DLD1 (cell line): ENCODE data around the gene BAZ2B.

ENCODE experiments used
- in situ Hi-C: cut with HindIII; loops from 2 replicates; pipeline ENCODE4 v1.10.0; 2017; ENCODE audit warnings: low sequenced_read_pairs

The BAZ2B gene

DNA sequence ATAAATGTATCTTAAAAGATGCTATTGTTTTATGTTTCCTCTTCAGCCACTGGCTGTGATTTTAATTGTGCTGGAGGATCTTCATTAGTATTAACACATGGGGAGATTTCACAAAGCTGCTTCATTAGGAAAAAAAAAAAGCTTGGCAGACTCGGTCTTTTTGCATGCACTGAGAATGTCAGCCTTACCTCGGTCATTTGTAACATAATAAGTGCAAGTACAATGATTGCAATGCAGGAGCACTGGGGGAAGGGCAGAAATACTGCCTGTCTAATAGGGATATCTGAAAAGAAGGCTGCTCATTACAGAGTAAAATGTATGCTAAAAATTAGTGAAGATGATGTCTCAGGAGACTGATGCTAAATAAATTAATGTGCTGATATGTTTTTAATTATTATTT is 1.3 kb upstream of the BAZ2B start:
- in situ Hi-C loops, result loop anchor here (25.0 kb wide), 1 partner anchor 95 kb away; the partner anchor contains the start of gene MARCHF7

DNA sequence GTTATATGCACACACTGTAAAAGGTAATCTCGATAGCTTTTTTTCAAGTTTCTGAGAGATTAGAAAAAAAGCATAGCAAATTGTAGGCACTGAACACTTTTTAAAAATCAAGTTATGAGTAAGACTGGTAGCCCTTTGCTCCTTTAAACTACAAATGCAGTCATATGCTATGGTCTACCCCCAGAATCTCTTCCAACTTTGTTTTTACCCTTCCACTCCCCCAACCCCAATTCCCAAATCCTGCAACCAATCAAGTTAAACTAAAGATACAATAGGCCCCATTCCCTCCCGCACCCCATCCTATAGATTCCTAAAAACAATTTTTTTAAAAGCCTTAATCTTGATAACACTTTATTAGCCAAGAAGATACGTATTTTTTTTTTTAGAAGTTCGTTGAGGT is 752 bp upstream of the BAZ2B start:
- in situ Hi-C loops, result loop anchor here (25.0 kb wide), 1 partner anchor 95 kb away; the partner anchor contains the start of gene MARCHF7

DNA sequence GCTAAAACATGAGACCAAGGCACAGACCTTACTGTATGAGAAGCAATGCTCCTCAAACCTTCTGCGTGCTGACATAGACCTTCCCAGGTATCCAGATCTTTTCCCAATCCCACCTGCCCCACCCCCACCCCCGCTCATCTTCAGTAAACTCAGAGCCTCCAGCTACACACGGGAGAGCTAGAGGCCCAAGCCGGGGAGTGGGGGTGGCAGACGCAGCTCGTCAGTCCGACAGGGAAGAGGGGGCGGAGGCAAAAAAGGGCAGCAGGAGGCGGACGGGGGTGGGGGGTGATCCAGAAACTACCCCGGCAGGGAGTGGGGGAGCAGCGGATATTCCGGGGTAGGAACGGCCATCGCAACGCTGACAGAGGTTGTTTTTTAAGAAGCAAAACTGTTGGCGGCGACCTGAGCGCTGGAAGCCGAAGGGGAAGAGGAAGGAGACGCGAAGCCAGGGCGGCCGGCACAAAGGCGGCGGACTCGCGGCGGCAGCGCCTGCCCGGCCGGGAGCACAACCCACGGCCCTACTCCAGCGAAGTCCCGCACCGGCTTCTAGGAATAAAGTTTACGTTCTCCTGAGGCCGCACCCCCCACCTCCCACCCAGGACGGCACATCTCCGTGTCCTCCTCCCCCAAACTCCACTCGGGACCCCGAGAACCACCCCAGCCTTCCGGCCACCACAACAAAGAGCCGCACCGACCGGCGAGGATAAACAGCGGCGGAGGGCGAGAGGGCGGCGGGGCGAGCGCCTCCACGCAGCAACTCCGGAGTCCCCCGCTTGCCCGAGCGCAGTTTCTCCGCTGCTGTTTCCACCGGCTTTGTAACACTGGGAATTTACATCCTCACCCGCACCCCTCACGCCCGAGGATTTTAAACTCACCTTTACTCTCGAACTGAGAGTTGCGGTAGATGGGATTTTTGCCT is 722 bp downstream of the BAZ2B start:
- in situ Hi-C loops, result loop anchor here (25.0 kb wide), 1 partner anchor 97 kb away; the partner anchor contains the start of gene MARCHF7

DNA sequence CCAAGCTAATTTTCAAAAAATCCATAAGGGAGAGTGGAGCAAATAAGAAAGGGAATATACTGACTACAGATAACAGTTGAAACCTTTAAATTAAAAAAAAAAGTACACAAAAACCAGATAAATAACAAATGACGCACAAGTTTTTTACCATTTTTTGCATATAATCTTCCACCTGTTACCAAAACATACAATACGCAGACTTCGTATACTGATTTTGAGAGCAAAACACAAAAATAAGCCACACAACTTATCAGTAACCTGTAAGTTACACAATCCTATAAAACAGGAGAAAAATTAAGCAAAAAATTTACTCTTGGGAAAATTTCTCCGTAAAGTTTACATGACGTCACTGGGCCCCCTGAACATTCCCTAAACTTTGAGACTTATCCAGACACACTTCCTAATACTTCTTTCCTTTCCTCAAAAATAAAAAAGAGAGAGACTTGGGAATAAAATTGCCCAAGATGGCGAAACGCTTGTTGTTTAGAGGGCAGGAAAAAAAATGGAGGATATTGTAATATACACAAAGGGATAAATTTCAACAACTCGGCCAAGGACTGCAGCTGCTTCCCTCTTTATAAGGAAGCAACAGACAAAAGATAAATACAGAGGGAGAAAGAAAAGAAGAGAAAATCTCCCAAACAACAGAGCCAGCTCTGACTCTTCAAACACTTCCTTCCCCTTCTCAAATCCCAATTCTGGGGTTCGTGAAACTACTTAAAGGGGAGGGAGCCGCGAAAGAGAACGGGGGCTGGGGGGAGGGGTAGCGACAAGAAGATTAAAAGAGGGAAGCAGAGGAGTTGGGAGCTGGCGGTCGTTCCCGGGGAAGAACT is 1.6 kb downstream of the BAZ2B start:
- in situ Hi-C loops, result loop anchor here (25.0 kb wide), 1 partner anchor 98 kb away; the partner anchor contains the start of gene MARCHF7

DNA sequence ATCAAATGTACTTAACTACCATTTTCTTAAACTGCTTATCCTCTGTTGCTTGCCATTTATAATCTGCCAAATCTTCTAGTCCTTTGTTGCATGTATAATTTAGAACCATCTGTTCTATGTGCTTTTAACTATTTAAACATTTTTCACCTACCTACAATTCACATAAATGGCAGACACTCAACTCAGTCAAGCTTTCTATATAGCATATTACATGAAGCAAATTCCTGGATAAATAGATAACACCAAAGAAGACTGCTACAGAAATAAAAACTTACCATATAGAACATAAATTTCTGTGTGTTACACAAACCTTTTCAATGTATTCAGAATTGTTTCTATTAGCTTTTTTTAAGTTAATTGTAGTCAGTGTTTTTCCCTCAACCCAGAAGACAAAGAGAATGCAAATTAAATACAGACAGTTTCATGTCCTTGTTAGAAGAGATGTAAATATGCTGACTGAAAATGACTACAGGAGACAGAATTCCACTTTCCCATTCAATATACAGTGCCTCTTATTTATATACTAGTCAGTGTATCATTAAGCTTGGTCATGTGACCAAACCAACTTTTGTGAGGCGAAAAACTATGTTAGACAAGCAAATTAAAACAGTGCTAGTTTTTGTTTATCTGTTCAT is 2.6 kb downstream of the BAZ2B start:
- in situ Hi-C loops, result loop anchor here (25.0 kb wide), 1 partner anchor 99 kb away; the partner anchor contains the start of gene MARCHF7

DNA sequence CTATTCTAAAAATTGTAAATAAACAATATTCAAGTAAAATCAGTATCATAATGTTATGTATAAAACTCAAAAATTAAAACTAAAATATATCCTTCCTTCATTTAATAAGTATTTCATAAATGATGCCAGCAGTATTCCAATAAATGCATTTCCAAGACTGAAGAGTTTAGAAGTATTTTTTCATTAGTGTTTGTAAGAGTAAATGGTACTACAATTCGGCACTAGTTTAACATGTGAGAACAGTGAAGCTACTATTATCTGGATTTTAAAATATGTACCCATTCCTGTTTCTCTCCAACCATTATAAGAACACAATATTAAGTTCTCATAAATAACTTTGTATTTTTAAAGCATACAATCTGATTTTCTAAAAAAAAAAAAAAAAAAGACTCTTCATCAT is 3.3 kb downstream of the BAZ2B start:
- in situ Hi-C loops, result loop anchor here (25.0 kb wide), 1 partner anchor 99 kb away; the partner anchor contains the start of gene MARCHF7

DNA sequence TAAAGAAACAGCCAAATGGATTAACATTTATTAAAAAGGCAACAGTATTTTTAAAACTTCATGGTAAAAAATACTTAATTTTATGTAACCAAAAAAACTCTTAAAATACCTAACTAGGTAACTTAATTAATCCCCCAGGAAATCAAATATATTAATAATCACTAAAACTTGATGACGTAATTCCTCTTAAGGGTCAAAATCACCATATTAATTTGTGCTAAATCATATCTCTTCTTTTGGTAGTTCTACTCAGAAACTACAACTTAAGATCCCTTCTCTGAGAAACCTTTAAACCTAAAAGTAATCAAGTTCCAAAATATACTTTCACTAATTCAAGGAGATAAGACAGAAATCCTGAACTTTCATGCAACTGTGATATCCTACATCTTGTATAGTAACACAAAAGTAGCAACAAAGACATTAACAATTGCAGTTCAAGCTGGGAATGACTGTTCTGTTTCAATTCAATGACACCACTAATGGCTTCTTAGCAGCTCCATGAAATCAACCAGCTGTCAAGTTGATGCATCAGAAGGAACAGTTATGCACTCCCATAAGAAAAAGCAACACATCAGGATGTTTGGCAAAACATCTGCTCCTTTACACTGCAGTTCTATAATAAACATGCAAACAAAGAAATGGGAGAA is 4.0 kb downstream of the BAZ2B start:
- in situ Hi-C loops, result loop anchor here (25.0 kb wide), 1 partner anchor 100 kb away; the partner anchor contains the start of gene MARCHF7

DNA sequence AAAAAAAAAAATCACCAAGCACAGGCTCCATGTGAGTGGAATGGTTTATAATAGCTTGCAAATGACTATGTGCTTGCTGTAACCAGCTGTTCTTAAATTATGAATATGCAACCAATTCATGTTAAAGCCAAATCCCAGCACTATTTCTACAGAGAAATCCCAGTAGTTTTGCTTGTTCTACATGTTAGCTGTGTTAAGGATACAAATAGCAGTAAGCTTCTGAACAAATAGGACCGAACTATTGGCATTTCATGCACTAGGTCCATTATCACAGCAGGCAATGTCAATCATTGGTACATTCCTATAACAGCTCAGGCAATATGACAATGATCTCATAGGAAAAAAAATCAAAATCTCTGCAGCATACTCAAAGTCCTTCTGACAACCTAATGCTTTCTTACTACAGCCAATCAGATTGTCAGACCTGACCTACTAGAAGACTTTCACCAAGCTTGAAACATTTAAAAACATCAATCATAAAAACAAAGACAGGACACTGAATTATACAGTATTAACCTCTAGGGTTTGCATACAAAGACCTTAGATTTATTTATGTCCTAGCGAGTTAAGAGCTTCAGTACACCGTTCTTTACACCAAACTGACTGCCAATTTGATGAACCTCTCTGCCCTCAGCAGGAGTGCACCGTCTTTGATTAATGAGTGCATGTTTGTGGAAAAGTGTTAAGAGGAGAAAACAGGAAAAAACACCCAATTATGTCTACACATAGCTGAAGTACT is 6.4 kb downstream of the BAZ2B start:
- in situ Hi-C loops, result loop anchor here (25.0 kb wide), 1 partner anchor 102 kb away; the partner anchor contains the start of gene MARCHF7

DNA sequence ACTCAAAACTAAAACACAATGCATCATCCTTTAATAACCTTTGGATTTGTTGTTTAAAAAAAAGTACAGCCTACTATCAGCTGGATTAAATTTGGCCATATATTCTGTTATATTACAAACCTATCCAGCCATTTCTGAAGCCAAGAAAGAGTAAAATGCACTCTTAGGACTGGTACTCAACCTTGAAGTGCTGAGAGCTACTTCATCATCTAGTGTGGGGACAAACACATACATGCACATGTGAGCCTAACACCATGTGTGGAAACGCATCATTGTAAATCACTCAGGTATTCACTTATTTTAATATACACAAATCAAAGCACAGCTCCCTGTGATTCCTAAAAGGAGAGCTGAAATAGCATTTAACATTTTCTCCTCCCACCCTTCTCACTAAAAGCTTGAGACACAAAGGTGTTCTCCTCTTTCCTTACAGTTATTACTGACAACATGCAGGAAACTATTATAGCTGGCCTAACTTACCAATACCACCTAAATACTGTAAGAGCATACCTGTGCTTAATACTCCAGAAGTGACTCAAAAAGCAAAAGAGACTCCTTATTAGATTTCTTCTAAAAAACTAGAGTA is 7.5 kb downstream of the BAZ2B start:
- in situ Hi-C loops, result loop anchor here (25.0 kb wide), 1 partner anchor 103 kb away; the partner anchor contains the start of gene MARCHF7

DNA sequence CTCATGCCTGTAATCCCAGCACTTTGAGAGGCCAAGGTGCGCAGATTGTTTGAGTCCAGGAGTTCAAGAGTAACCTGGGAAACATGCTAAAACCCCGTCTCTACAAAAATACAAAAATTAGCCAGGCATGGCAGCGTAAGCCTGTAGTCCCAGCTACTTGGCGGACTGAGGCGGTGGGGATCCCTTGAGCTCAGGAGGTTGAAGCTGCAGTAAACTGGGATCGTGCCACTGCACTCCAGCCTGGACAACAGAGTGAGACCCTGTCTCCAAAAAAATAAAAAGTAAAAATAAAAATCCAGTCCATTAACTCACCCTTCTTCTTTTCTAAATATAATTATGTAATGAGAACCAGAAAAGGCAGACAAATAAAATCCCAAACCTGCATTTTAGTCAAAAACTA is 8.2 kb downstream of the BAZ2B start:
- in situ Hi-C loops, result loop anchor here (25.0 kb wide), 1 partner anchor 104 kb away; the partner anchor contains the start of gene MARCHF7

DNA sequence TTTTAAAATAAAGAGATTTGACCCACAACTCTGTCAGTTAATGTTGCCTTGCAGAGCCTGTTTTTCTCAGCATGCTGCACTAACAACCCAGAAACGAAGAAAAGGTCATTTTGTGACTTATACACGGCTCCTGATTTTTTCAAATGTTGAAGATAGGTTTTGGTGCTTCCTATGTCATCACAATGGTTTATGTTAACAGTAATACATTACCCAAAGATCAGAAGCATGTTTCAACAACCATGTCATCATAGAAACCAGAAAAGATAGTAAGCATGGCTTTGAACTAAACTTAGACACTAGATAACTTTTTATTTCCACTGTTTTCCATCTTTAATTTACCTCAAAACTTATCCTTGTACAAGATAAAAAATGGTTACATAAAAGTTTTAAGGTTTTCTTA is 10.1 kb downstream of the BAZ2B start:
- in situ Hi-C loops, result loop anchor here (25.0 kb wide), 1 partner anchor 106 kb away; the partner anchor contains the start of gene MARCHF7

DNA sequence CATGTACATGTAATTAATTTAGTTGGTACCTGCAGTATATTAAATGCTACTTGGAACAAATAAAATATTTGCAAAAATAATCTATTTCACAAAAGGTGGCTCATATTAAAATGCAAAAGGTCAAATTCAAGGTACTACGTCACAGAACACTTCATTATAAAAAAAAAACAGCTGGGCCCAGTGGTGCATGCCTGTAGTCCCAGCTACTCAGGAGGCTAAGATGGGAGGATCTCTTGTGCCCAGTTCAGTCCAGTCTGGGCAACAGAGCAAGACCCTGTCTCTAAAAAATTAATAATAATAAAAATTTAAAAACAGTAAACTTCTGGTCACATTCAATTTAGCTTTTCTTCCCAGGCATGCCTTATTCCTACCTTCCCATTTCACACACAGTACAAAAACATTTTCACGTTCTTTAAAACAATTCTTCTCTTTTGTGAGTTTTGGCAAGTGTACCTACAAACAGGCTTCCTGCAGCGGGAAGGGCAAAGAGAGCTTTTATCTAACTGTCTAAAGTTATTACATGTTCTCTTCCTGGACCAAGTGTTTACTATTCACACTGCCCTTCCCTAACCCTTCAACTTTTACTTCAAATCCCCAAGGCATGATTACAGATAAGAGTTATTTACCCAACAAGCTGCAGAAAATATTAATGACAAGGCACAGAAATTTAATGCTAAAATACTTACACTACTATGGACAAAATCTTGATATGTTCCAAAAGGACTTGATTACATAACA is 10.7 kb downstream of the BAZ2B start:
- in situ Hi-C loops, result loop anchor here (25.0 kb wide), 1 partner anchor 107 kb away; the partner anchor contains the start of gene MARCHF7

DNA sequence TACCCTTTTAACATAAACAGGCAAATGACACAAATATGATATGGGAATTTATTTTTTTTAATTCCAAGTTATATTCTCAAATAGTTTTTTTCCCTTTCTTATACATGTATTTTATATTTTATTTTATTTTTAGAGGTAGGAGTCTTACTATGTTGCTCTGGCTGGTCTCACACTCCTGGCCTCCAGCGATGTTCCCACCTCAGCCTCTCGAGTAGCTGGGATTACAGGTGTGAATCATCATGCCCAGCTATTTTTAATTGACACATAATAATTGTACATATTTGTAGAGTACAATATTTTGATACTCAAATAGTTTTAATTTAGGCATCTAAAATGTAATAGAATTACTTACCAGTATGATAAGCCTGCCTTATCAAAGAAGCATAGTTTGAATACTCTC is 12.2 kb downstream of the BAZ2B start:
- in situ Hi-C loops, result loop anchor here (25.0 kb wide), 1 partner anchor 108 kb away; the partner anchor contains the start of gene MARCHF7

DNA sequence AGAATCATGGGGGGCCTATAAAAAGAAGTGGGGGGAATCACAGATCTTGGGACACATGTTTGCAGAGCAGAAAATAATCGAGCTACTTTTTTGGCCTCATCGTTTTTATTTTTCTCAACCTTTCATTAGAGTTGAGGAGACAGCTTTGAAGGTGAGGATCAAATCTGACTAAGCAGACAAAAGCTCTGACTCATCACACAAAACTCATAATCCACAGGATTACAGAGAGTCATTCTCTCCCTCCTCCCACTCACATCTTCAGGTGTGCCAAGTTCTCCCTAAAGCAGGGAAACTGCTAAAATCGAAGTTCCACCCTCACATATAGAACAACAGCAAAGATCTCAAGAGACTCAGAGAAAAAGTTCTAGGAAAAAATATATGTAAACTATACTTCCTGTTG is 15.6 kb downstream of the BAZ2B start:
- in situ Hi-C loops, result loop anchor here (25.0 kb wide), 1 partner anchor 112 kb away; the partner anchor contains the start of gene MARCHF7

DNA sequence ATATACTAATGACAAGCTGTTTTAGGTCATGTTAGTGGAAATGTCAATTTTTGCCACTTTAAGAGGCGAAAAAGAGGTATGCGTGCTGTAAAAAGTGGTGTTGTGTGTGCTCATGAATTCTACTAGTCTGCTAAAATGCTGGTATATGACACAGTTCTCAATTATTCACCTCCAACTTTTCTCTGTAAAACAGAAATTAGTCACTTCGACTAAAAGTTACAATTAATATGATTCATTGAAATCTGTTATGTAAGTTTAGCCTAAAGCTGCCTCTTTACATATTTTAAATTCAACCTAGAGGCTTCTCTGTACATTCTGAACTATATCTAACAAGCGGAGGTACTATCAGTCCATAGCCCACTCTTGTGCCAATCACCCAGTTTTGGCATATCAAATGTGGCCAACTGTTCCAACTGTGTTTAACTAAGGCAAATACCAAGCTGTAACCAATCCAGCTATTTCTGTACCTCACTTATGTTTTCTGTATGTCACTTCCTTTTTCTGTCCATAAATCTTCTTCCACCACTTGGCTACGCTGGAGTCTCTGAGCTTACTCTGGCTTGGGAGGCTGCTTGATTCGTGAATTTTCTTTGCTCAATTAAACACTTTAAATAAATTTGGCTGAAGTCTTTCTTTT is 20.8 kb downstream of the BAZ2B start:
- in situ Hi-C loops, result no loop called here

DNA sequence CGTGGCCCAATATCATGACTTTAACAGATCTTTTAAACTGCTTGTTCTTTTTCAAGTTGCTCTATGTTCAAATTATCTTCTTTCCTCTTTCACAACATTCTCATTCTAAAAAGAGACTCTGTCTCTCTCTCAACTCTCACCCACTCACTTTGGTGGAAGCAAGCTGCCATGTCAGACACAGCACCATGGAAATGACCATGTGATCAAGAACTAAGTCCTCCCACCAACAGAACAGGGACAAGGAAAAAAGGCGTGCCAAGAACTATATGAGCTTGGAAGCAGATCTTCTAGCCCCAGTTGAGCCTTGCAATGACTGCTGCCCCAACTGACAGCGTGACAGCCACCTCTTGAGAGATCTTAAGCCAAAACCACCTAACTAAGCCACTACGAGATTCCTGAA is 23.9 kb downstream of the BAZ2B start:
- in situ Hi-C loops, result no loop called here

DNA sequence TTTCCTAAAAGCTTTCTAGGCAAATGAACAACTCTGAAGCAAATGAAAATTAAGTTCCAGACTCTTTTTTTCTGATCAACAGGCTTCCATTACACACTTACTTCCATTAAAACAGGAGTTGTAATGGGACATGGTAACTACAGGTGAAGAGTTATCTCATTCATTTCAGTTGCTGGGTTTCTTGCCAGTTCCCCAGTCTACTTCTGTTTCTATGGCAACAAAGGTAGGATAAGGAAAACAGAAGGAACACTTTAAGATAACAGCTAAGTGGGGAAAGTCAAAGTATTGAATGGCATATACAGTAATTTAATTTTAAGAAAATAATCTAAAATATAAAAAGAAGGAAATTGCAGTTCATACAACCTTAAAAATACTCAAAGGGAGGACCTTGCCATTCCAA is 25.1 kb downstream of the BAZ2B start:
- in situ Hi-C loops, result no loop called here
